GM19099 (cell line): ENCODE measurements around the gene SLC25A41.

Source experiments
- POLR2A ChIP-seq: IDR thresholded peaks from 3 replicates; pipeline ENCODE4 v1.6.1; 2011; ENCODE audit warnings: low read depth; ENCODE audit not compliant: insufficient read length; ENCODE audit errors: extremely low read depth

SLC25A41 gene

DNA sequence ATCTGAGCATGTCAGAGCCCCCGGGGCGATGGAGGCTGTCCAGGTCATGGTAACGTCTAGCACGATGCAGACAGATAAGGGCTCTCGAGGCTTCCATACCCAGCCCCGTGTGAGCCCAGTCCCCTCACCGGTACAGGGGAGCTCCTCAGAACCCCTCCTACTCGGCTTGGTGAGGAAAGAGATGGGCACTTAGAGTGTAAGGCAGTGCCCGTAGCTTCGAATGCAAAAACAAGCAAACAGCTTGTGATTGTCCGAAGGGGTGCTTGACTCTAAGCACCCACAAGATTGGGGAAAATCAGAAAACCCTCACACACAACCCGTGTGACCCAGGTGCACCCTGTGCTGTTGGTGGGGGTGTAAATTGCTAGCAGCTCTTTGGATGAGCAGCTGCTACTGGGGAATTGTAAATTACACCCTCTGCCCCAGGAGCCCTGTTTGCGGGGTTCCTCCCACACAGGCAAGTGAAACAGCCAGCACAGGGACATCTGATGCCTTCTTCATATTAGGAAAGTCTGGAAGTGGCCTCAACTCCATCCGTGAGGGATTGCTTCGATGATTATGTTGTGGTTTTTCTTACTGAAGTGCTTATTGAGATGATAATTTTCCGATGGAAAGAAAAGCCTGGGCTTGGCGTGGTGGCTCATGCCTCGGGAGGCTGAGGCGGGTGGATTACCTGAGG lies 56.9 kb downstream of the SLC25A41 start:
- TF ChIP-seq POLR2A, result no peak
